ENCODE data around the gene PRICKLE1. TPM values are rescaled to one million over a fixed set of nuclear protein-coding genes. Genes with fewer than 3 reads are reported as not detected.

Gene PRICKLE1
- total RNA-seq, 1 experiment from 2014 or later, result 20.1 TPM

DNA sequence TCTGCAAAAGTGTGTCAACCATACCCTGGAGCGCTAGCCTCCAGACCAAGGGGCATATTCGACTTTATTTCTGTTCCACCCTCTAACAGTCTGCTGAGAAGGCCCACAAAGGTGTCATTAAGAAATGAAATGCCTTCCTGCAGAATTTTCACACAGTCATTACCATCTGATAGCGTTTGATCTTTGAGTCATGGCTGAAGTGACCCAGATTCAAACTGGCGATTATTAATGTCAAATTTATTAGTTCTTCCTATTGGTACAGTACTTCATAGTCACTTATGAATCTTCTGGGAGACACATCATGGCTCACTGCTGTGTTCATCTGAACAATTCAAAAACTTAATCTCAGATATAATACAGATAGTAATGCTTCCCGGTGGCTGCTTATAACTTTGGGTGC, 13.2 kb downstream of the PRICKLE1 start:
- in situ Hi-C loops (cut with HindIII; ENCODE audit: low pct_unique_long_range_greater_than_20kb, low sequenced_read_pairs) (no loop called here), intact Hi-C loops (cut with micrococcal nuclease; ENCODE audit: unreplicated experiment) (no loop called here)
- CTCF ChIA-PET, result no interaction called here
- DNase-seq (ENCODE audit: low read depth, low spot score), result no peak
- POLR2A ChIA-PET, result no interaction called here
- Histone ChIP-seq H3K27ac (ENCODE audit: low read length) (no peak overlapping the region), H3K4me1 (ENCODE audit: control insufficient read depth, insufficient read depth, low read length) (peaks cover 21% of the 10 kb centered on the region; the same call in 1 of the 2 replicates), H3K9me3 (ENCODE audit: control insufficient read depth, insufficient read depth, low read depth, low read length) (no peaks in the 10 kb centered on the region), H3K36me3 (ENCODE audit: control insufficient read depth, insufficient read depth, low read length) (no peaks in the 10 kb centered on the region), H3K4me3 (ENCODE audit: low read depth in 2 of 2, low read length in 2 of 2) (no peak overlapping the region), H3K27me3 (ENCODE audit: control insufficient read depth, insufficient read depth, low read length) (no peaks in the 10 kb centered on the region)
- TF ChIP-seq SIN3A (IDR thresholded peaks at IDR 0.05; ENCODE audit: borderline replicate concordance, insufficient read depth, low read depth, low read length) (no peak), POLR2AphosphoS5 (IDR thresholded peaks at IDR 0.05; ENCODE audit: low read depth, low read length) (no peak)
- TF ChIP-seq, protein P1, sequence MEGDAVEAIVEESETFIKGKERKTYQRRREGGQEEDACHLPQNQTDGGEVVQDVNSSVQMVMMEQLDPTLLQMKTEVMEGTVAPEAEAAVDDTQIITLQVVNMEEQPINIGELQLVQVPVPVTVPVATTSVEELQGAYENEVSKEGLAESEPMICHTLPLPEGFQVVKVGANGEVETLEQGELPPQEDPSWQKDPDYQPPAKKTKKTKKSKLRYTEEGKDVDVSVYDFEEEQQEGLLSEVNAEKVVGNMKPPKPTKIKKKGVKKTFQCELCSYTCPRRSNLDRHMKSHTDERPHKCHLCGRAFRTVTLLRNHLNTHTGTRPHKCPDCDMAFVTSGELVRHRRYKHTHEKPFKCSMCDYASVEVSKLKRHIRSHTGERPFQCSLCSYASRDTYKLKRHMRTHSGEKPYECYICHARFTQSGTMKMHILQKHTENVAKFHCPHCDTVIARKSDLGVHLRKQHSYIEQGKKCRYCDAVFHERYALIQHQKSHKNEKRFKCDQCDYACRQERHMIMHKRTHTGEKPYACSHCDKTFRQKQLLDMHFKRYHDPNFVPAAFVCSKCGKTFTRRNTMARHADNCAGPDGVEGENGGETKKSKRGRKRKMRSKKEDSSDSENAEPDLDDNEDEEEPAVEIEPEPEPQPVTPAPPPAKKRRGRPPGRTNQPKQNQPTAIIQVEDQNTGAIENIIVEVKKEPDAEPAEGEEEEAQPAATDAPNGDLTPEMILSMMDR (IDR thresholded peaks at IDR 0.05), result no peak
- ATAC-seq, result peak; percentile 48; the same call in 1 of the 2 replicates
- no TSS peak for BruUV-seq (replicated peaks)

DNA sequence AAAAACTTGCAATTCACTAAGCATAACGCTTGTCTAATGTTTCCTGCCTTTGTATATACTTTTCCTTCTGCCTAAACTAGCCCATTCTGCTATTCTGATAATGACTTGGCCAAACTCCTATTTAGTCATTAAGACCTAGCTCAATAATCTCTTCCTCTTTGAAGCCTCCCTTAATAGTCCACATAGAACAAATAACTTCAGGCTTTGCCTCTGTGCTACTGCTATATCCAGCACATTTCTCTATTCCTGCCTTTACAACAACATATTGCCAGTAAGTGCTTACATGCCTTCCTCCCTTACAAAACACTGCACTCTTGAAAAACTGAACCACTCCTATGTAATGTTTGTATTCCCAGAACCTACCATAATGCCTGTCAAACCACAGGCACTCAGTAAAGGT, 13.8 kb downstream of the PRICKLE1 start:
- DNase-seq (ENCODE audit: low read depth, low spot score) (no peak), ATAC-seq (no peak)
- H3K27me3 ChIP-seq (ENCODE audit: control insufficient read depth, insufficient read depth, low read length), result no peaks in the 10 kb centered on the region
- H3K27ac ChIP-seq (ENCODE audit: low read length), result no peak overlapping the region
- H3K9me3 ChIP-seq (ENCODE audit: control insufficient read depth, insufficient read depth, low read depth, low read length), result no peaks in the 10 kb centered on the region
- no peak overlapping the region for H3K4me3 ChIP-seq (ENCODE audit: low read depth in 2 of 2, low read length in 2 of 2)
- no peaks in the 10 kb centered on the region for H3K36me3 ChIP-seq (ENCODE audit: control insufficient read depth, insufficient read depth, low read length)
- BruUV-seq (replicated peaks), result no TSS peak
- ChIA-PET CTCF (no interaction called here), POLR2A (no interaction called here)
- H3K4me1 ChIP-seq (ENCODE audit: control insufficient read depth, insufficient read depth, low read length), result peaks cover 21% of the 10 kb centered on the region; the same call in 1 of the 2 replicates
- in situ Hi-C loops (cut with HindIII; ENCODE audit: low pct_unique_long_range_greater_than_20kb, low sequenced_read_pairs), result no loop called here
- intact Hi-C loops (cut with micrococcal nuclease; ENCODE audit: unreplicated experiment), result no loop called here
- TF ChIP-seq TCF7L2 (IDR thresholded peaks at IDR 0.05; ENCODE audit: low read depth, low read length), result no peak
- TF ChIP-seq POLR2AphosphoS5 (IDR thresholded peaks at IDR 0.05; ENCODE audit: low read depth, low read length), result no peak
- TF ChIP-seq, protein P2, sequence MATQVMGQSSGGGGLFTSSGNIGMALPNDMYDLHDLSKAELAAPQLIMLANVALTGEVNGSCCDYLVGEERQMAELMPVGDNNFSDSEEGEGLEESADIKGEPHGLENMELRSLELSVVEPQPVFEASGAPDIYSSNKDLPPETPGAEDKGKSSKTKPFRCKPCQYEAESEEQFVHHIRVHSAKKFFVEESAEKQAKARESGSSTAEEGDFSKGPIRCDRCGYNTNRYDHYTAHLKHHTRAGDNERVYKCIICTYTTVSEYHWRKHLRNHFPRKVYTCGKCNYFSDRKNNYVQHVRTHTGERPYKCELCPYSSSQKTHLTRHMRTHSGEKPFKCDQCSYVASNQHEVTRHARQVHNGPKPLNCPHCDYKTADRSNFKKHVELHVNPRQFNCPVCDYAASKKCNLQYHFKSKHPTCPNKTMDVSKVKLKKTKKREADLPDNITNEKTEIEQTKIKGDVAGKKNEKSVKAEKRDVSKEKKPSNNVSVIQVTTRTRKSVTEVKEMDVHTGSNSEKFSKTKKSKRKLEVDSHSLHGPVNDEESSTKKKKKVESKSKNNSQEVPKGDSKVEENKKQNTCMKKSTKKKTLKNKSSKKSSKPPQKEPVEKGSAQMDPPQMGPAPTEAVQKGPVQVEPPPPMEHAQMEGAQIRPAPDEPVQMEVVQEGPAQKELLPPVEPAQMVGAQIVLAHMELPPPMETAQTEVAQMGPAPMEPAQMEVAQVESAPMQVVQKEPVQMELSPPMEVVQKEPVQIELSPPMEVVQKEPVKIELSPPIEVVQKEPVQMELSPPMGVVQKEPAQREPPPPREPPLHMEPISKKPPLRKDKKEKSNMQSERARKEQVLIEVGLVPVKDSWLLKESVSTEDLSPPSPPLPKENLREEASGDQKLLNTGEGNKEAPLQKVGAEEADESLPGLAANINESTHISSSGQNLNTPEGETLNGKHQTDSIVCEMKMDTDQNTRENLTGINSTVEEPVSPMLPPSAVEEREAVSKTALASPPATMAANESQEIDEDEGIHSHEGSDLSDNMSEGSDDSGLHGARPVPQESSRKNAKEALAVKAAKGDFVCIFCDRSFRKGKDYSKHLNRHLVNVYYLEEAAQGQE (IDR thresholded peaks at IDR 0.05; ENCODE audit: insufficient read depth in 1 of 2, low read depth in 2 of 2, low read length in 1 of 2), result no peak
- no peak for TF ChIP-seq SIN3A (IDR thresholded peaks at IDR 0.05; ENCODE audit: borderline replicate concordance, insufficient read depth, low read depth, low read length)
- TF ChIP-seq, protein P1 (IDR thresholded peaks at IDR 0.05), result no peak
